HepG2 (cell line): ENCODE data around the gene PIK3IP1. TPM values are rescaled to one million over a fixed set of nuclear protein-coding genes. Genes with fewer than 3 reads are reported as not detected.

Source experiments
- AKAP8 ChIP-seq: sonication (generic); formaldehyde crosslinking; IDR thresholded peaks from 2 replicates; pipeline ENCODE4 v1.5.1; 2020; ENCODE audit warnings: mild to moderate bottlenecking, missing genetic modification reagents
- ARNT ChIP-seq: fragments of 450-650 bp; IDR thresholded peaks from 2 replicates; pipeline ENCODE4 v1.6.1; 2017
- BRD4 ChIP-seq: sonication (generic); formaldehyde crosslinking; IDR thresholded peaks from 2 replicates; pipeline ENCODE4 v1.4.0; 2020; ENCODE audit warnings: missing genetic modification reagents
- FOXO1 ChIP-seq: sonication (generic); formaldehyde crosslinking; IDR thresholded peaks from 2 replicates; pipeline ENCODE4 v1.4.0; 2020; ENCODE audit warnings: missing genetic modification reagents
- HOXA7 ChIP-seq: sonication (generic); formaldehyde crosslinking; IDR thresholded peaks from 2 replicates; pipeline ENCODE4 v1.8.1; 2022; ENCODE audit warnings: mild to moderate bottlenecking, missing genetic modification reagents, moderate library complexity
- SALL2 ChIP-seq: sonication (generic); formaldehyde crosslinking; IDR thresholded peaks from 2 replicates; pipeline ENCODE4 v1.8.1; 2023; ENCODE audit warnings: mild to moderate bottlenecking, missing genetic modification reagents, inconsistent platforms
- TCF7 ChIP-seq: sonication (generic); IDR thresholded peaks from 2 replicates; pipeline ENCODE4 v1.6.1; 2016; ENCODE audit warnings: antibody characterized with exemption, low read depth
- THYN1 ChIP-seq: sonication (generic); formaldehyde crosslinking; IDR thresholded peaks from 2 replicates; pipeline ENCODE4 v1.8.1; 2023; ENCODE audit warnings: low read depth, mild to moderate bottlenecking, moderate library complexity, missing genetic modification reagents, borderline replicate concordance
- ZNF180 ChIP-seq: sonication (generic); formaldehyde crosslinking; IDR thresholded peaks from 2 replicates; pipeline ENCODE4 v1.4.0; 2020; ENCODE audit warnings: low read depth, missing genetic modification reagents, borderline replicate concordance
- ZNF446 ChIP-seq: sonication (generic); formaldehyde crosslinking; IDR thresholded peaks from 2 replicates; pipeline ENCODE4 v1.5.0; 2020; ENCODE audit warnings: mild to moderate bottlenecking, missing genetic modification reagents
- ZNF883 ChIP-seq: sonication (generic); formaldehyde crosslinking; IDR thresholded peaks from 2 replicates; pipeline ENCODE4 v1.5.1; 2020; ENCODE audit warnings: mild to moderate bottlenecking, missing genetic modification reagents; ENCODE audit errors: not compliant biosample characterization
- ZSCAN20 ChIP-seq: sonication (generic); formaldehyde crosslinking; IDR thresholded peaks from 2 replicates; pipeline ENCODE4 v1.4.0; 2020; ENCODE audit warnings: missing genetic modification reagents, mild to moderate bottlenecking, borderline replicate concordance
- polyA plus RNA-seq, 8 experiments: library from polyadenylated mRNA; depleted of rRNA in 3 of 8; stranded (reverse) in 7 of 8; unstranded in 1 of 8; fragments of >200 nt; fragmentation: Illumina TruSeq in 4 of 8; extraction: Trizol in 4 of 8; gene quantifications; 2 replicates each; pipeline versions ENCODE4 v1.2.1 to v1.2.3, GENCODE V29; 2011 to 2016; ENCODE audit warnings: low read depth in 4 of 8, missing spikeins in 1 of 8, mixed read lengths in 1 of 8; ENCODE audit not compliant: insufficient read depth in 1 of 8
- total RNA-seq, 5 experiments: library from RNA; depleted of rRNA; stranded (reverse); fragments of >200 nt; fragmentation: Illumina TruSeq; extraction: Trizol; gene quantifications; 2 replicates each; pipeline ENCODE4 v1.2.3, GENCODE V29; 2016; ENCODE audit warnings: low read depth in 1 of 5
- TF ChIP-seq, protein P1 (sequence below): sonication (generic); formaldehyde crosslinking; IDR thresholded peaks from 2 replicates; pipeline ENCODE4 v1.5.1; 2020; ENCODE audit warnings: mild to moderate bottlenecking, missing genetic modification reagents, moderate library complexity
- TF ChIP-seq, protein P2 (sequence below): sonication (generic); formaldehyde crosslinking; IDR thresholded peaks from 2 replicates; pipeline ENCODE4 v1.5.1; 2020; ENCODE audit warnings: mild to moderate bottlenecking, moderate library complexity, missing genetic modification reagents
- TF ChIP-seq, protein P3 (sequence below): sonication (generic); formaldehyde crosslinking; IDR thresholded peaks from 2 replicates; pipeline ENCODE4 v1.4.0; 2020; ENCODE audit warnings: missing genetic modification reagents
- TF ChIP-seq, protein P4 (sequence below): sonication (generic); formaldehyde crosslinking; IDR thresholded peaks from 2 replicates; pipeline ENCODE4 v1.4.0; 2020; ENCODE audit warnings: mild to moderate bottlenecking, missing genetic modification reagents
- TF ChIP-seq, protein P5 (sequence below): sonication (generic); formaldehyde crosslinking; conservative IDR thresholded peaks from 2 replicates; pipeline ENCODE4 v1.5.0; 2020; ENCODE audit warnings: missing genetic modification reagents
- TF ChIP-seq, protein P6 (sequence below): sonication (generic); formaldehyde crosslinking; IDR thresholded peaks from 2 replicates; pipeline ENCODE4 v1.4.0; 2020; ENCODE audit warnings: mild to moderate bottlenecking, low read depth, missing genetic modification reagents

Gene PIK3IP1
- total and polyA plus RNA-seq, 2 of the 13 experiments (the other 11 are each of a cell fraction or from before 2014, with no cell fraction given), result 1.3 to 2.5 TPM

DNA sequence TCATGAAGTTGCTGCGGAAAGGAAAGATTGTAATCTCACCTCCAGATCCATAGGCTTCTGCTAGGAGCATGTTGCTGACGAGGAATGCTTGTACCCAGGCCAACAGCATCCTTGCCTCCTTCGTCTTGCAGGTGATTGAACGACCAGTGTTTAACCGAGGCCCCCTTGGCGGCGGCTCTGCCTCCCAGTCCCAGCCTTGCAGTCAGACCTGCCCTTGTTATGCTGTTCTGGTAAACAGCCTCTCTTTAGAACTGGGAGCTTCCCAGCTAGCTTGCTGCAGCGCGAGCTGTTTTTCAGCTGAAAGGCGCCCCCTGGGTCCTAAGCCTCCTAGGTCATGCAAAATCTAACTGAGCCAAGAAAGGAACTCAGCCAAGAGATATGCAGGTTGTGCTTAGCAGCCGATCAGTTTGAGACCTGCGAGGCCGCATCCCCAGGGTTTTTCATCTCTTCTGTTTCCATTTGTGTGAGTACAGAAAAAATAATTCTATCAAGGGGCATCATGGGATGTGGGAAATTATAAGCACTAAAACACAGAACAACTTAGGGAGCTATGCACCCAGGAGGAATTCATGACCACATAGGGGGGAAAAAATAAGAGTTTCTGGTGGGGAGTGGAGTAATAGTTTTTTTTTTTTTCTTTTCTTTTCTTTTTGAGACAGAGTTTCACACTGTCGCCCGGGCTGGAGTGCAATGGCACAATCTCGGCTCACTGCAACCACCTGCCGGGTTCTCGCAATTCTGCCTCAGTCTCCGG, at the start of gene PIK3IP1 (continued):
- TF ChIP-seq ARNT, result no peak
- peak; percentile 92 for TF ChIP-seq FOXO1
- TF ChIP-seq, protein P1, sequence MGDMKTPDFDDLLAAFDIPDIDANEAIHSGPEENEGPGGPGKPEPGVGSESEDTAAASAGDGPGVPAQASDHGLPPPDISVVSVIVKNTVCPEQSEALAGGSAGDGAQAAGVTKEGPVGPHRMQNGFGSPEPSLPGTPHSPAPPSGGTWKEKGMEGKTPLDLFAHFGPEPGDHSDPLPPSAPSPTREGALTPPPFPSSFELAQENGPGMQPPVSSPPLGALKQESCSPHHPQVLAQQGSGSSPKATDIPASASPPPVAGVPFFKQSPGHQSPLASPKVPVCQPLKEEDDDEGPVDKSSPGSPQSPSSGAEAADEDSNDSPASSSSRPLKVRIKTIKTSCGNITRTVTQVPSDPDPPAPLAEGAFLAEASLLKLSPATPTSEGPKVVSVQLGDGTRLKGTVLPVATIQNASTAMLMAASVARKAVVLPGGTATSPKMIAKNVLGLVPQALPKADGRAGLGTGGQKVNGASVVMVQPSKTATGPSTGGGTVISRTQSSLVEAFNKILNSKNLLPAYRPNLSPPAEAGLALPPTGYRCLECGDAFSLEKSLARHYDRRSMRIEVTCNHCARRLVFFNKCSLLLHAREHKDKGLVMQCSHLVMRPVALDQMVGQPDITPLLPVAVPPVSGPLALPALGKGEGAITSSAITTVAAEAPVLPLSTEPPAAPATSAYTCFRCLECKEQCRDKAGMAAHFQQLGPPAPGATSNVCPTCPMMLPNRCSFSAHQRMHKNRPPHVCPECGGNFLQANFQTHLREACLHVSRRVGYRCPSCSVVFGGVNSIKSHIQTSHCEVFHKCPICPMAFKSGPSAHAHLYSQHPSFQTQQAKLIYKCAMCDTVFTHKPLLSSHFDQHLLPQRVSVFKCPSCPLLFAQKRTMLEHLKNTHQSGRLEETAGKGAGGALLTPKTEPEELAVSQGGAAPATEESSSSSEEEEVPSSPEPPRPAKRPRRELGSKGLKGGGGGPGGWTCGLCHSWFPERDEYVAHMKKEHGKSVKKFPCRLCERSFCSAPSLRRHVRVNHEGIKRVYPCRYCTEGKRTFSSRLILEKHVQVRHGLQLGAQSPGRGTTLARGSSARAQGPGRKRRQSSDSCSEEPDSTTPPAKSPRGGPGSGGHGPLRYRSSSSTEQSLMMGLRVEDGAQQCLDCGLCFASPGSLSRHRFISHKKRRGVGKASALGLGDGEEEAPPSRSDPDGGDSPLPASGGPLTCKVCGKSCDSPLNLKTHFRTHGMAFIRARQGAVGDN, result peak; percentile 71
- TF ChIP-seq ZNF883, result no peak
- no peak for TF ChIP-seq HOXA7 (CRISPR knock-in tag)
- TF ChIP-seq, protein P2, sequence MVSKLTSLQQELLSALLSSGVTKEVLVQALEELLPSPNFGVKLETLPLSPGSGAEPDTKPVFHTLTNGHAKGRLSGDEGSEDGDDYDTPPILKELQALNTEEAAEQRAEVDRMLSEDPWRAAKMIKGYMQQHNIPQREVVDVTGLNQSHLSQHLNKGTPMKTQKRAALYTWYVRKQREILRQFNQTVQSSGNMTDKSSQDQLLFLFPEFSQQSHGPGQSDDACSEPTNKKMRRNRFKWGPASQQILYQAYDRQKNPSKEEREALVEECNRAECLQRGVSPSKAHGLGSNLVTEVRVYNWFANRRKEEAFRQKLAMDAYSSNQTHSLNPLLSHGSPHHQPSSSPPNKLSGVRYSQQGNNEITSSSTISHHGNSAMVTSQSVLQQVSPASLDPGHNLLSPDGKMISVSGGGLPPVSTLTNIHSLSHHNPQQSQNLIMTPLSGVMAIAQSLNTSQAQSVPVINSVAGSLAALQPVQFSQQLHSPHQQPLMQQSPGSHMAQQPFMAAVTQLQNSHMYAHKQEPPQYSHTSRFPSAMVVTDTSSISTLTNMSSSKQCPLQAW (CRISPR knock-in tag), result no peak; the same call in 1 of the 2 replicates
- TF ChIP-seq ZNF180, result no peak
- TF ChIP-seq AKAP8 (CRISPR knock-in tag), result no peak
- TF ChIP-seq, protein P3, sequence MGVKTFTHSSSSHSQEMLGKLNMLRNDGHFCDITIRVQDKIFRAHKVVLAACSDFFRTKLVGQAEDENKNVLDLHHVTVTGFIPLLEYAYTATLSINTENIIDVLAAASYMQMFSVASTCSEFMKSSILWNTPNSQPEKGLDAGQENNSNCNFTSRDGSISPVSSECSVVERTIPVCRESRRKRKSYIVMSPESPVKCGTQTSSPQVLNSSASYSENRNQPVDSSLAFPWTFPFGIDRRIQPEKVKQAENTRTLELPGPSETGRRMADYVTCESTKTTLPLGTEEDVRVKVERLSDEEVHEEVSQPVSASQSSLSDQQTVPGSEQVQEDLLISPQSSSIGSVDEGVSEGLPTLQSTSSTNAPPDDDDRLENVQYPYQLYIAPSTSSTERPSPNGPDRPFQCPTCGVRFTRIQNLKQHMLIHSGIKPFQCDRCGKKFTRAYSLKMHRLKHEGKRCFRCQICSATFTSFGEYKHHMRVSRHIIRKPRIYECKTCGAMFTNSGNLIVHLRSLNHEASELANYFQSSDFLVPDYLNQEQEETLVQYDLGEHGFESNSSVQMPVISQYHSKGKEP, result no peak
- 0 out of 2 replicates have a peak, but pooled peaks have one; percentile 20 for TF ChIP-seq SALL2 (CRISPR knock-in tag)
- no peak for TF ChIP-seq TCF7
- no peak for TF ChIP-seq BRD4 (CRISPR knock-in tag)
- TF ChIP-seq, protein P4, sequence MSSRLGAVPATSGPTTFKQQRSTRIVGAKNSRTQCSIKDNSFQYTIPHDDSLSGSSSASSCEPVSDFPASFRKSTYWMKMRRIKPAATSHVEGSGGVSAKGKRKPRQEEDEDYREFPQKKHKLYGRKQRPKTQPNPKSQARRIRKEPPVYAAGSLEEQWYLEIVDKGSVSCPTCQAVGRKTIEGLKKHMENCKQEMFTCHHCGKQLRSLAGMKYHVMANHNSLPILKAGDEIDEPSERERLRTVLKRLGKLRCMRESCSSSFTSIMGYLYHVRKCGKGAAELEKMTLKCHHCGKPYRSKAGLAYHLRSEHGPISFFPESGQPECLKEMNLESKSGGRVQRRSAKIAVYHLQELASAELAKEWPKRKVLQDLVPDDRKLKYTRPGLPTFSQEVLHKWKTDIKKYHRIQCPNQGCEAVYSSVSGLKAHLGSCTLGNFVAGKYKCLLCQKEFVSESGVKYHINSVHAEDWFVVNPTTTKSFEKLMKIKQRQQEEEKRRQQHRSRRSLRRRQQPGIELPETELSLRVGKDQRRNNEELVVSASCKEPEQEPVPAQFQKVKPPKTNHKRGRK (CRISPR knock-in tag), result no peak
- no peak for TF ChIP-seq THYN1 (CRISPR knock-in tag)
- TF ChIP-seq ZSCAN20, result no peak
- no peak for TF ChIP-seq ZNF446 (CRISPR knock-in tag)
- TF ChIP-seq, protein P5, sequence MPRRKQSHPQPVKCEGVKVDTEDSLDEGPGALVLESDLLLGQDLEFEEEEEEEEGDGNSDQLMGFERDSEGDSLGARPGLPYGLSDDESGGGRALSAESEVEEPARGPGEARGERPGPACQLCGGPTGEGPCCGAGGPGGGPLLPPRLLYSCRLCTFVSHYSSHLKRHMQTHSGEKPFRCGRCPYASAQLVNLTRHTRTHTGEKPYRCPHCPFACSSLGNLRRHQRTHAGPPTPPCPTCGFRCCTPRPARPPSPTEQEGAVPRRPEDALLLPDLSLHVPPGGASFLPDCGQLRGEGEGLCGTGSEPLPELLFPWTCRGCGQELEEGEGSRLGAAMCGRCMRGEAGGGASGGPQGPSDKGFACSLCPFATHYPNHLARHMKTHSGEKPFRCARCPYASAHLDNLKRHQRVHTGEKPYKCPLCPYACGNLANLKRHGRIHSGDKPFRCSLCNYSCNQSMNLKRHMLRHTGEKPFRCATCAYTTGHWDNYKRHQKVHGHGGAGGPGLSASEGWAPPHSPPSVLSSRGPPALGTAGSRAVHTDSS (CRISPR knock-in tag), result no peak
- TF ChIP-seq, protein P6, sequence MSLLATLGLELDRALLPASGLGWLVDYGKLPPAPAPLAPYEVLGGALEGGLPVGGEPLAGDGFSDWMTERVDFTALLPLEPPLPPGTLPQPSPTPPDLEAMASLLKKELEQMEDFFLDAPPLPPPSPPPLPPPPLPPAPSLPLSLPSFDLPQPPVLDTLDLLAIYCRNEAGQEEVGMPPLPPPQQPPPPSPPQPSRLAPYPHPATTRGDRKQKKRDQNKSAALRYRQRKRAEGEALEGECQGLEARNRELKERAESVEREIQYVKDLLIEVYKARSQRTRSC, result no peak
